LHCN-M2 (cell line): ENCODE measurements around the gene RIMS4. TPM values are rescaled to one million over a fixed set of nuclear protein-coding genes. Genes with fewer than 3 reads are reported as not detected.

Experiments used
- DNase-seq: peaks from one replicate; pipeline ENCODE4 v3.0.0-alpha.2; 2012; ENCODE audit warnings: low read depth
- polyA plus RNA-seq: library from polyadenylated mRNA; unstranded; fragments of >200 nt; gene quantifications from one replicate; pipeline ENCODE4 v1.2.1, GENCODE V29; 2012; ENCODE audit warnings: missing spikeins
- total RNA-seq: library from RNA; depleted of rRNA; stranded (reverse); fragments of >200 nt; gene quantifications from 2 replicates; pipeline ENCODE4 v1.2.3, GENCODE V29; 2014; rRNA removed

RIMS4 gene
- total RNA-seq: not detected in 2 replicates
- not detected for polyA plus RNA-seq

- no peak for DNase-seq
Observed at GRCh38 chr20:44810391-44811149, at the start of gene RIMS4. TSS of gene RIMS4 (minus strand) at chr20:44810546. CDS start at chr20:44810271, 275 bp downstream.

GRCh38 chr20:44858606-44859360, 48.4 kb upstream of the RIMS4 start:
- DNase-seq: no peak

GRCh38 chr20:44856856-44857448, 46.6 kb upstream of the RIMS4 start:
- no peak for DNase-seq

DNA sequence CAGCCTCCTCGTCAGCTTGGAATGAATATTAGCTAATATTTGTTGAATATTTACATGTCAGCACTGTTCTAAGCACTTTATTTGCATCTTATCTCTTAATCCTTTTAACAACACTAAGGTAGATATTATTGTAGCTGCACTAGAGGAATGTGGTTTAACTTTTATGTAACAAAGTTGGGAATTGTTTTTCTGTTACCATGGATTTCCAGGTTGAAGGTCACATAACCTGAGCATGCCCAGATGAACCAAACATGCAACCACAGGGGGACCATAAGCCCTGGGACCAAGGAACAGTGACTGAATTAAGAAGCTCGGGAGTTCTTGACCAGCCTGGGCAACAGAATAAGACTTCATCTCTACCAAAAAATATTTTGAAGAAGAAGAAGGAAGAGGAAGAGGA, 46.1 kb upstream of the RIMS4 start:
- DNase-seq: no peak

GRCh38 chr20:44851545-44851944, 41.2 kb upstream of the RIMS4 start:
- DNase-seq: no peak

GRCh38 chr20:44850837-44851236, 40.5 kb upstream of the RIMS4 start:
- no peak for DNase-seq

DNA sequence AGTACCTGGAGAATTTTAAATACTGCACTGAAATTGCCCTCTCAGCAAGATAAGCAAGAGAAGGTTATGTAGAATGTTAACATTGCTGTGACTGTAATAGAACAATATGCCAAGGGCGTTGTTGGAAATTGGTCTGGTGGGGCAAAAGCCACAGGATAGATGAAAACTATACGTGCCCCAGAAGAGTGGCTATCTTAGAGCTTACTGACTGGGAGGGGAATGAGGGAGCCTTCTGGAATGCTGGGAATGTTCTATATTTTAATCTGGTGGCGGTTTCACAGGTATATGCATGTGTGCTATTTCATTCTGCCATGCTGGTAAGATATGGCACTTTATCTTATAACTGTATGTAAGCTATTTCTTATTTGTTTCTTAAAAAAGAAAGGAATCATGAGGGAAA, 39.9 kb upstream of the RIMS4 start:
- DNase-seq: no peak

GRCh38 chr20:44849703-44850102, 39.4 kb upstream of the RIMS4 start:
- DNase-seq: no peak

- no peak for DNase-seq
Observed at GRCh38 chr20:44848254-44849015, 38.1 kb upstream of the RIMS4 start.

DNA sequence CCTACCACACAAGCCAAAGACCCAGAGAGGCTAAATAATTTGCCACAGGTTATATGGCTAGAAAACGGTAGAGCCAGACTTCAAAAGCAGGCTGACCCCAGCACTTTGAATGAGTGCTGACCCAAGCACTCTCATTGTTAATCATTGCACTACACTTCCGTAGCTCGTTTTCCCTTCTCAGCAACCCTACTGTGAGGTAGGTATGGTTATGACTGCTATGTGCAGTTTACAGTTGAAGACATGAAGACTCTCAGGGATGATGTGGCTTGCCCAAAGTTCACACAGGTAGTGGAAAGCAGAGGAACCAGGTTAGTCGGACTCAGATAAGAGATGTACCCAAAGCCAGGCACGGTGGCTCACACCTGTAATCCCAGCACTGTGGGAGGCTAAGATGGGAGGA, 33.5 kb upstream of the RIMS4 start:
- DNase-seq: no peak

DNA sequence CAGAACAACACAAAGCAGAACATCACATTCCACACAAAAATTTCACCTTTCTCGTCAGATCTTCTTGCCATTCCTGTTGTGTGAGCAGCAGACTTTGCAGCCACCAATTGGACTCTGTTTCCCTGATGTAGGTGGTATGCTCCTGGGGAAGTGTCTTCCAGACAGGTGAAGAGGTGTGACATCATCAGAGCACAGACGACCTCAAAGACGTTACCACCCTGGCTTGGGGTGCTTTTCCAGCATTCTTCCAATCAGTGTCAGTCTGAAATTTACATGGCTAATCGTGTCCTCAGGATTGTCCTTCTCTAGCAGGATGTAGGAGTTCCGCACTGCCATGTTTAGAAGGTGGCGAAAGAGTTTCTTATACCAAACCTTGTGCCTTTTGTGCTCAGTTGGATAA, 31.6 kb upstream of the RIMS4 start:
- no peak for DNase-seq

DNA sequence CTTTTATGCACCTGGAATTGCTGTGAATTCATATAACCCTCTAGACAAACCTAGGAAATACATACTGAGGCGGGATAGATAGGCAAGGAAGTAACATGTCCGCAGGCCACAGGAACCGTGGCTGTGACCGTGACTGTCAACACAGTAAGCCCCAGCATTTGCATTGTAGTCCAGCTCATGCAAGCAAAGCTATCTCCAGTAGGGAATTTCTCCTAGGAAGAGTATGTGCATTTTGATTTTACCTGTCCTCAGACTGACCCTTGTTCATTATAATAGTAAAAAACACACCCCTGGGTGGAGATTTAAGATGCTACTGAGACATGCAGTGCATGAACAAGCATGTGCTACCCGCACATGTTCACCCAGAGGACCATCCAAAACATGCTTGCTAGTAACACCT, 30.5 kb upstream of the RIMS4 start:
- no peak for DNase-seq

DNA sequence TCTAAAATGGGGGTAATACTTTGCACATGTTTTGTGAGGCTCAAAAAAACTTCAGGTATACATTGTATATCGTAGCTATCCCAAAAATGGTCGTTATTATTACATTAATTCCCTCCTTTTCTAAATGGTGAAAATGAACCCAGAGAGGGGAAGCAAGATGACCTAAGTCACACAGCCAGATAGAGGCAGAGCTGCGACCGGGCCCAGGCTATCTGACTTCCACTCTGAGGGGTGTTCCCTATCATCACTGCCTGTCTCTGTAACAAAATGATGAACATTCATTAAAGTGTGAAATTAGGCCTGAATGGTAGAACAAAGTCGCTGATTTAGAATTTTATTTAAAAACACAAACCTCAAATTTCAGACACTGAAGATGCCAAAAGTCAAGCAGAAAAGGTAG, 29.1 kb upstream of the RIMS4 start:
- no peak for DNase-seq

- DNase-seq: no peak
Observed at GRCh38 chr20:44838521-44838920, 28.2 kb upstream of the RIMS4 start.

- DNase-seq: no peak
Observed at GRCh38 chr20:44837946-44838345, 27.6 kb upstream of the RIMS4 start.

GRCh38 chr20:44836601-44837120, 26.3 kb upstream of the RIMS4 start:
- no peak for DNase-seq

GRCh38 chr20:44835661-44836221, 25.4 kb upstream of the RIMS4 start:
- peak; percentile 15 for DNase-seq

DNA sequence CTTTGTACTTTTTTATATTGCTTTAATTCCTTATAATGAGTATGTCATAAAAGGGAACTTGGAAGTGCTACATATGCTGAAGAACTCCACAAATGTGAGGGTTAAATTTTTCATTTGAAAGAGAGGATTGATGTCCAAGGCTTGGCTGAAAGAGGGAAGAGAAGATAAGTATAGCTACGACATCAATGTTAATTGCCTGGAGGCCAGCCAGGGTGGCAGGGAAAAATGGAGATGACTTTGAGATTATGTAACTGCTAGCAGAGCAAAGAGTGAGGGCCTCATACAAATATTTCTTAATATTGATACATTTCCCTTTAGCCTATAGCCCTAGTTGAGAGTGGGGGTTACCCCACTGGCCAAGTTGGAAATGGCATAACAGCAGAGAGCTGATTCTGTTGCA, 24.8 kb upstream of the RIMS4 start:
- no peak for DNase-seq

DNA sequence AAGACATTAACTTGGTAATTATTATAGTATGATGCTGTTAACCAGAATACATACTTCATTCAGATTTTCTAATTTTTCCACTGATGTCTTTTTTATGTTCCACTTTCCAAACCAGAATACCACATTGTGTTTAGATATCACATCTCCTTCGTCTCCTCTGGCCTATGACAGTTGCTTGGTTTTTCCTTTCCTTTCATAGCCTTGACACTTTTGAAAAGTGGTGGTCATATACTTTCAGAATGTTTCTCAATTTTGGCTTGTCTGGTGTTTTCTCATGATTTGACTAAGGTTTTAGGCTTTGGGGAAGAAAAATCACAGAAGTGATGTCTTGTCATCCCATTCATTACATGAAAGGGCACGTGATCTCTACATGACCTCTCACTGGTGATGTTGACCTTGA, 24.3 kb upstream of the RIMS4 start:
- no peak for DNase-seq

DNA sequence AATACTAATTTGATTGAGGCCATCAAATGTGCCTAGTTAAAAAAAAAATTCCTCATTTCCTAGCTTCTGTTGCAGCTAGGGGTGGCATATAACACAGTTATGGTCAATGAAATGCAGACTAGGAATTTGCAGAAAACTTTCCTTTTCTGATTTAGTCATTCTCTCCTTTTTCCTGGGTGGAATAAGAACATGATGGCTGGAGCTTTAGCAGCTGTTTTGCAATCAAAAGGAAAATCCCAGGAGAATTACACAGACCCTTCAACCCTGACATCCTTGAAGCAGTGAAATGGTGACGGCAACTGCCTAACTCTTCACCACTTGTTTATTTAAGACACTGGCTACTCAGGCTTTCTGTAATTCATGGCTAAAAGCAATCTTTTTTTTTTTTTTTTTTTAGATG, 23.1 kb upstream of the RIMS4 start:
- DNase-seq: no peak

- peak; percentile 71 for DNase-seq
Observed at GRCh38 chr20:44832724-44833123, 22.4 kb upstream of the RIMS4 start.
